Ishikawa (cell line): ENCODE data around the gene HTR3A.

ENCODE experiments used
- CEBPB ChIP-seq: IDR thresholded peaks from 2 replicates; pipeline ENCODE4 v1.6.1; 2012
- CREB1 ChIP-seq: IDR thresholded peaks from 2 replicates; pipeline ENCODE4 v1.6.1; 2012; ENCODE audit warnings: low read depth
- EGR1 ChIP-seq: IDR thresholded peaks from 2 replicates; pipeline ENCODE4 v1.6.1; 2012
- EP300 ChIP-seq: IDR thresholded peaks from 2 replicates; pipeline ENCODE4 v1.6.1; 2012; ENCODE audit warnings: borderline replicate concordance
- FOXM1 ChIP-seq: IDR thresholded peaks from 2 replicates; pipeline ENCODE4 v1.6.1; 2012; ENCODE audit warnings: low read depth, borderline replicate concordance
- MAX ChIP-seq: IDR thresholded peaks from 2 replicates; pipeline ENCODE4 v1.6.1; 2012
- NFIC ChIP-seq: IDR thresholded peaks from 2 replicates; pipeline ENCODE4 v1.6.1; 2012
- RAD21 ChIP-seq: IDR thresholded peaks from 2 replicates; pipeline ENCODE4 v1.6.1; 2012; ENCODE audit warnings: low read depth
- REST ChIP-seq: IDR thresholded peaks from 2 replicates; pipeline ENCODE4 v1.6.1; 2012; ENCODE audit warnings: low read depth, mild to moderate bottlenecking
- TAF1 ChIP-seq: IDR thresholded peaks from 2 replicates; pipeline ENCODE4 v1.6.1; 2012; ENCODE audit warnings: low read depth, mild to moderate bottlenecking
- TCF12 ChIP-seq: IDR thresholded peaks from 2 replicates; pipeline ENCODE4 v1.6.1; 2012; ENCODE audit warnings: low read depth
- TEAD4 ChIP-seq: IDR thresholded peaks from 2 replicates; pipeline ENCODE4 v1.6.1; 2012
- USF1 ChIP-seq: IDR thresholded peaks from 2 replicates; pipeline ENCODE4 v1.6.1; 2012
- YY1 ChIP-seq: IDR thresholded peaks from 2 replicates; pipeline ENCODE4 v1.6.1; 2012; ENCODE audit warnings: low read depth
- ZBTB7A ChIP-seq: IDR thresholded peaks from 2 replicates; pipeline ENCODE4 v1.6.1; 2012; ENCODE audit warnings: low read depth

The HTR3A gene

GRCh38 chr11:113984781-113985180 lies 9.9 kb downstream of the HTR3A start:
- no peak for TF ChIP-seq RAD21
- TF ChIP-seq MAX: no peak
- TF ChIP-seq EGR1: no peak
- TF ChIP-seq REST: no peak
- TF ChIP-seq TCF12: no peak
- no peak for TF ChIP-seq ZBTB7A
- no peak for TF ChIP-seq CEBPB
- TF ChIP-seq TEAD4: no peak
- no peak for TF ChIP-seq NFIC
- TF ChIP-seq TAF1: no peak
- TF ChIP-seq CREB1: no peak
- no peak for TF ChIP-seq YY1
- TF ChIP-seq FOXM1: no peak
- TF ChIP-seq USF1: no peak
- TF ChIP-seq EP300: no peak

GRCh38 chr11:113985906-113986305 lies 11.0 kb downstream of the HTR3A start:
- TF ChIP-seq CREB1 (no peak), CEBPB (no peak), EP300 (no peak), TEAD4 (no peak), REST (no peak), USF1 (no peak), TCF12 (no peak), YY1 (no peak), NFIC (no peak), TAF1 (no peak), EGR1 (no peak), ZBTB7A (no peak), RAD21 (no peak), FOXM1 (no peak), MAX (no peak)

GRCh38 chr11:113986351-113987140 lies 11.6 kb downstream of the HTR3A start:
- TF ChIP-seq TCF12 (no peak), TEAD4 (no peak), EGR1 (no peak), TAF1 (no peak), YY1 (no peak), FOXM1 (no peak), RAD21 (no peak), CREB1 (no peak), USF1 (no peak), CEBPB (no peak), NFIC (no peak), MAX (no peak)

- no peak for TF ChIP-seq TAF1
- no peak for TF ChIP-seq REST
- no peak for TF ChIP-seq ZBTB7A
- TF ChIP-seq EGR1: no peak
- no peak for TF ChIP-seq USF1
- no peak for TF ChIP-seq RAD21
- TF ChIP-seq NFIC: no peak
- no peak for TF ChIP-seq FOXM1
- TF ChIP-seq YY1: no peak
- no peak for TF ChIP-seq CEBPB
- no peak for TF ChIP-seq MAX
- no peak for TF ChIP-seq TEAD4
- TF ChIP-seq EP300: no peak
- no peak for TF ChIP-seq CREB1
- no peak for TF ChIP-seq TCF12
These were observed 14.5 kb downstream of the HTR3A start for GRCh38 chr11:113989381-113989780.
